Keratinocyte (primary cell): Measurements from ENCODE around the gene IL7R.

Experiments
- EZH2 ChIP-seq: IDR thresholded peaks from one replicate; pipeline ENCODE4 v1.6.1; 2012; ENCODE audit warnings: inconsistent platforms, mild to moderate bottlenecking, low read length, moderate library complexity
- TF ChIP-seq, protein P1 (sequence below), 3 experiments: IDR thresholded peaks in 1 of 3; conservative IDR thresholded peaks in 1 of 3; optimal IDR thresholded peaks in 1 of 3; 2 replicates in 2 of 3; 3 replicates in 1 of 3; pipeline versions ENCODE3 to v1.5.1; 2011; ENCODE audit warnings: low read length in 3 of 3, mild to moderate bottlenecking in 3 of 3, moderate library complexity in 2 of 3, control low read depth in 1 of 3, inconsistent platforms in 1 of 3; ENCODE audit not compliant: insufficient read depth in 2 of 3; ENCODE audit errors: extremely low read depth in 1 of 3

DNA sequence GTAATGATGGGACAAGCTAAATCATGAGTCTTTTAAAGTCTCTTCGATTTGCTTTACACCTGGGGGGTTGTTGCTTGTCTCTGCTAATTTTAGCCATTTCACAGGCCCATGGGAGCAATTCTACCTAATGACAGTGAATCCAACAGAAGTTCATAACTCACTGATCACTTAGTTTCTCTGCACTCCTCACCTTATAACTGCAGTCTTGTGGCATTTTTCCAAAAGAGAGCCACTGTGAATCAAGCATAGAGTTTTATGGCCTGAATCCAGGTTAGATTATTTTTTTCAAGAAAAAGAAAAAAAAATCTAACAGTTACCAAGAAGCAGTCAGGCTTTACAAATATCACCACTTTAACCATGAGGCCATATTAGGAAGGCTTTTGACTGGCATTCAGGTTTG, 1.5 kb upstream of the IL7R start:
- TF ChIP-seq, protein P1, sequence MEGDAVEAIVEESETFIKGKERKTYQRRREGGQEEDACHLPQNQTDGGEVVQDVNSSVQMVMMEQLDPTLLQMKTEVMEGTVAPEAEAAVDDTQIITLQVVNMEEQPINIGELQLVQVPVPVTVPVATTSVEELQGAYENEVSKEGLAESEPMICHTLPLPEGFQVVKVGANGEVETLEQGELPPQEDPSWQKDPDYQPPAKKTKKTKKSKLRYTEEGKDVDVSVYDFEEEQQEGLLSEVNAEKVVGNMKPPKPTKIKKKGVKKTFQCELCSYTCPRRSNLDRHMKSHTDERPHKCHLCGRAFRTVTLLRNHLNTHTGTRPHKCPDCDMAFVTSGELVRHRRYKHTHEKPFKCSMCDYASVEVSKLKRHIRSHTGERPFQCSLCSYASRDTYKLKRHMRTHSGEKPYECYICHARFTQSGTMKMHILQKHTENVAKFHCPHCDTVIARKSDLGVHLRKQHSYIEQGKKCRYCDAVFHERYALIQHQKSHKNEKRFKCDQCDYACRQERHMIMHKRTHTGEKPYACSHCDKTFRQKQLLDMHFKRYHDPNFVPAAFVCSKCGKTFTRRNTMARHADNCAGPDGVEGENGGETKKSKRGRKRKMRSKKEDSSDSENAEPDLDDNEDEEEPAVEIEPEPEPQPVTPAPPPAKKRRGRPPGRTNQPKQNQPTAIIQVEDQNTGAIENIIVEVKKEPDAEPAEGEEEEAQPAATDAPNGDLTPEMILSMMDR (optimal IDR thresholded peaks at IDR 0.05 in 1 of 3, IDR thresholded peaks at IDR 0.05 in 1 of 3, conservative IDR thresholded peaks at IDR 0.05 in 1 of 3; ENCODE audit: extremely low read depth in 1 of 3, insufficient read depth in 2 of 3, low read length in 3 of 3) = no peak
- TF ChIP-seq EZH2 = no peak
